GM13977 (cell line): ENCODE results near the gene GANC.

Experiments
- DNase-seq: peaks from one replicate; pipeline ENCODE4 v3.0.0; 2012; ENCODE audit warnings: low spot score
- CTCF ChIP-seq: IDR thresholded peaks from 2 replicates; pipeline ENCODE4 v1.5.1; 2012; ENCODE audit warnings: mild to moderate bottlenecking, control low read depth; ENCODE audit not compliant: insufficient read depth; ENCODE audit errors: extremely low read depth, missing control alignments
- in situ Hi-C: fragments of 300-500 bp; cut with MboI; formaldehyde crosslinking; loops from one replicate; pipeline ENCODE4 v1.12.0; 2022; ENCODE audit warnings: low sequenced_read_pairs, low pct_unique_long_range_greater_than_20kb, mixed read lengths, inconsistent platforms; ENCODE audit not compliant: unreplicated experiment

The GANC gene

GRCh38 chr15:42348083-42348482 is 75.1 kb downstream of the GANC start:
- TF ChIP-seq CTCF, result no peak
- no peak for DNase-seq
- in situ Hi-C loops, result no loop called here

GRCh38 chr15:42349186-42349585 is 76.2 kb downstream of the GANC start:
- in situ Hi-C loops, result no loop called here
- no peak for DNase-seq
- no peak for TF ChIP-seq CTCF

GRCh38 chr15:42352401-42352800 is 79.4 kb downstream of the GANC start:
- DNase-seq, result no peak
- in situ Hi-C loops, result no loop called here
- TF ChIP-seq CTCF, result no peak

GRCh38 chr15:42353061-42353460 is 80.1 kb downstream of the GANC start:
- TF ChIP-seq CTCF, result no peak
- no peak for DNase-seq

GRCh38 chr15:42354824-42355223 is 81.8 kb downstream of the GANC start:
- DNase-seq, result no peak
- no peak for TF ChIP-seq CTCF
- in situ Hi-C loops, result no loop called here

More at GRCh38 chr15:42353061-42353460, 80.1 kb downstream of the GANC start:
- in situ Hi-C loops, result no loop called here

GRCh38 chr15:42355291-42355690 is 82.3 kb downstream of the GANC start:
- no peak for TF ChIP-seq CTCF
- DNase-seq, result no peak
- in situ Hi-C loops, result no loop called here

- in situ Hi-C loops, result no loop called here
- no peak for TF ChIP-seq CTCF
- no peak for DNase-seq
These were observed 83.8 kb downstream of the GANC start for GRCh38 chr15:42356851-42357250.
